Epithelial cell of esophagus (primary cell): ENCODE data around the gene PLIN5.

Source experiments
- DNase-seq: peaks from one replicate; pipeline ENCODE4 v3.0.0; 2010; ENCODE audit warnings: low read depth
- H3K4me3 ChIP-seq: 2 replicates; pipeline ENCODE4 v1.5.1; 2011; ENCODE audit warnings: mild to moderate bottlenecking, low read length, control low read depth
- TF ChIP-seq, protein P1 (sequence below): IDR thresholded peaks from 2 replicates; pipeline ENCODE4 v1.5.1; 2011; ENCODE audit warnings: low read depth, mild to moderate bottlenecking, low read length, control low read depth, inconsistent platforms; ENCODE audit not compliant: insufficient read depth; ENCODE audit errors: missing control alignments

Gene PLIN5

DNA sequence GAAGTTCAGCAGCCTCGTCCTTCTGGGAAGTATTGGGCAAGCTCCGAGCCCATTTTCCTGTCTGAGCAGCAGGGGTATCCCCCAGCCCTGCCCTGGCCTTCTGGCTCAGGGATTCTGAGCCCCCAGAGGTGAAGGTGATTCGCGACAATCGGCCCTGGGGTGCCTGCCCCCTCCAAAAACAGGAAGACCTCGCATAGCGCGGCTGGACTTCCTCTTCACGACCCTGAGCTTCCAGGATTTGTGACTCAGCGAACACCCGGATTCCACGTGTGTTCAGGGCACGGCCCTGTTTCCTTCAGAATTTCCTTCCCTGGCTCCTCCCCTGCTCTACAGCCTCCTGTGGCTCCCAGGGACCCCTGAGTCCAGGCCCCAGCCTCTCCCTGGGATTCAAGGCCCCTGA lies 24.5 kb upstream of the PLIN5 start, which contains the start of gene SEMA6B:
Gene SEMA6B, minus strand, starts transcription at position 116 of the 400 bp plus-strand sequence. CDS start 1,227 bp downstream, outside the sequence.
- no peak for DNase-seq
- TF ChIP-seq, protein P1, sequence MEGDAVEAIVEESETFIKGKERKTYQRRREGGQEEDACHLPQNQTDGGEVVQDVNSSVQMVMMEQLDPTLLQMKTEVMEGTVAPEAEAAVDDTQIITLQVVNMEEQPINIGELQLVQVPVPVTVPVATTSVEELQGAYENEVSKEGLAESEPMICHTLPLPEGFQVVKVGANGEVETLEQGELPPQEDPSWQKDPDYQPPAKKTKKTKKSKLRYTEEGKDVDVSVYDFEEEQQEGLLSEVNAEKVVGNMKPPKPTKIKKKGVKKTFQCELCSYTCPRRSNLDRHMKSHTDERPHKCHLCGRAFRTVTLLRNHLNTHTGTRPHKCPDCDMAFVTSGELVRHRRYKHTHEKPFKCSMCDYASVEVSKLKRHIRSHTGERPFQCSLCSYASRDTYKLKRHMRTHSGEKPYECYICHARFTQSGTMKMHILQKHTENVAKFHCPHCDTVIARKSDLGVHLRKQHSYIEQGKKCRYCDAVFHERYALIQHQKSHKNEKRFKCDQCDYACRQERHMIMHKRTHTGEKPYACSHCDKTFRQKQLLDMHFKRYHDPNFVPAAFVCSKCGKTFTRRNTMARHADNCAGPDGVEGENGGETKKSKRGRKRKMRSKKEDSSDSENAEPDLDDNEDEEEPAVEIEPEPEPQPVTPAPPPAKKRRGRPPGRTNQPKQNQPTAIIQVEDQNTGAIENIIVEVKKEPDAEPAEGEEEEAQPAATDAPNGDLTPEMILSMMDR, result no peak
- H3K4me3 ChIP-seq, result no peak within 1 kb of the TSS

DNA sequence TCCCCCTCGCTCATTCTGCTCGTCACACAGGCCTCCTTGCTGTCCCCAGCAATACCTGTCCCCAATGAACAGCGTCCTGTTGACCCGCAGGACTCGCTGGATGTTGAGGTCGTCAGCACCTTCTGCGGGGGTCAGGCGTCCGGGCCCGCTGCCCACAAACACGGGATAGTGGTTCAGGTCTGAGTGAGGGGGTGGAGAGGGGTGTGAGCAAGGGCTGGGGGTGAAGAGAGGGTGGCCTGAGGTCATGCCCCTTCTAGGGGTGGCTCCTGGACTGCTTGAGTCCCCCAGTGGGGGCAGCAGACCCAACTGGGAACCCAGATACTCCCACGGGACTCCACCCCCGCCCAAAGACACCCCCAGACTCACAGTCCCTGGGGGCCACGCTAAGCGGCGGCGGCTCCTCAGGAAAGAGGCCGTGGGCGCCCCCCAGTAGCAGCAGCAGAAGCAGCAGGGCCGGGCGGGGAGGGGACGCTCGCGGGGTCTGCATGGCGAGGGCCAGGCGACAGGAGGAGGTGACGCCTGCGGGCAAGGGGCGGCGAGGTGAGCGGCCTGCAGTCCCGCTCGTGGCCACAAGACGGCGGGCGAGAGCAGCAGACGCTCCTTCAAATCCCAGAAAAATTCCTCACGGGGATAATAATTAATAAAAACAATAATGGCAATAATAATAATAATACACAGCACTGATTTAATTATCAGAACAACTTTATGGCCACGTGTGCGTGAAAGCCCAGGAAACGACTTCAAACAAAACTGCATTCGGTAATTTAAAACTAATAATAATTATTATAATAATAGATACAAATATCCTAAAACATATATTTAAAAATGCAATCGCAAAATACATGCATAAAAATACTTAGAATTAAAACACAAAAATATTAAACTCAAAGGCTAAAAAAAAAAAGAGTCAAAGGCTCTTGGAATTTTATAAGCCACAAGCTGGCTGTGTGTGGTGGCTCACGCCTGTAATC lies 23.2 kb upstream of the PLIN5 start:
- H3K4me3 ChIP-seq, result no peak overlapping the region
- no peak for DNase-seq
- TF ChIP-seq, protein P1, result peak; percentile 89

DNA sequence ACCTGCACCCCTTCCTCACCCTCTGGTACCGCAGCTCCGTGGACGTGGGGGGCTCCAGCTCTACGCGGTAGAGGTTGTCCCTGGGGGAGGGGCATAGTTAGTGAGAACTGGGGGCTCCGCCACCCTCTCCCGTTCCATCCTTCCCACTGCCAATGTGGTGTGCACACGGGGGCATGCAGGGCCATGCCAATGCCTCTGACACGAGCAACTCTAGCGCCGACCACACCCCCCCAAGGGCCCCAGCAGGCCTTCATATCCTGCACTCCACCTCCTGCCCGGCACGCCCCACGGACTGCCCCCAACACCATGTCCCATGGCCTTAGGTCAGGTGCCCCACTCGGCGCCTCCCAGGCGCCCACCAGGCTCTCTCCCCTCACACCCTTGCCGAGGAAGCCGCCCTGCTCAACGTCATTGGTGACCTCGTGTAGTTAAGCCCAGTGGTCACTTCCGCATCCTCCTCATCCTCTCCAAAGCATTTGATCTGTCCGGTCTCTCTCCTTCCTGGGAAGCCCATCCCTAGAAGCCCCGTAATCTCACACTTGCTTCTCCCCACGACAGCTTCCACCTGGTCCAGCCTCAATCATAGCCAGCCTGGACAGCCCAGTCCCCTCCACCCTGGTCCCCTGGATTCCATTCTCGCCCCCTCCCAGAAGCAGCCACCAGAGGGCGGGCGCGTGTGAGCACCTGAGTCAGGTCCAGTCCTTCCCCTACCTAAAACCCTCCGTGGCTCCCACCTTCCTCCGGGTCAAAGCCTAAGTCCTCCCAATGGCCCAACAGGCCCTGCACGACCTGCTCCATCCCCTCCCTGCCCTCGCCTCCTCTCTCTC lies 22.3 kb upstream of the PLIN5 start:
- TF ChIP-seq, protein P1, result peak; percentile 37
- H3K4me3 ChIP-seq, result no peak overlapping the region
- DNase-seq, result no peak

DNA sequence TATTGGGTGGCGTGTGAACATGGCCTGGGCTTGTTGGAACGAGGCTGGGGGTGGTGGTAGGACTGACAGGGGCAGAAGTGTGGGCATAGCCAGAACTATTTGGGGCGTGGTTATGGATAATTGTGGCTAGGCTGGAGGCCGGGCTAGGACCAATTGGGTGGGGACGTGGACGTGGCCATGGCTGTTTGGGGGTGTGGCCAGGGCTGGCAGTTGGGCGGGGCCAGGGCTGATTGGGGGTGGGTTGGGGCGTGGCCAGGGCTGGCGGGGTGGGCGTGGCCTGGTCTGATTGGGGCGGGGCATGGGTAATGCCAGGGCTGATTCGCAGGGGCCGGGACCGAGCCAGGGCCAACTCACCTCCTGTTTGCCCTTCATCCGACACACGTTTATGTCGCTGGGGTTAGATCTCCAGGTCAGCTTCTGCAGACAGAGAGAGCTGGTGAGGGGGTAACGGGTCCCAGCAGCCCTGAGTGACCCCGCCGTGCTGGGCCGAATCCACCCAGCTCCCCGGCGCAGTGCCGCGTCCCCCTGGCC lies 21.6 kb upstream of the PLIN5 start:
- H3K4me3 ChIP-seq, result no peak overlapping the region
- DNase-seq, result peak; percentile 33
- TF ChIP-seq, protein P1, result no peak

DNA sequence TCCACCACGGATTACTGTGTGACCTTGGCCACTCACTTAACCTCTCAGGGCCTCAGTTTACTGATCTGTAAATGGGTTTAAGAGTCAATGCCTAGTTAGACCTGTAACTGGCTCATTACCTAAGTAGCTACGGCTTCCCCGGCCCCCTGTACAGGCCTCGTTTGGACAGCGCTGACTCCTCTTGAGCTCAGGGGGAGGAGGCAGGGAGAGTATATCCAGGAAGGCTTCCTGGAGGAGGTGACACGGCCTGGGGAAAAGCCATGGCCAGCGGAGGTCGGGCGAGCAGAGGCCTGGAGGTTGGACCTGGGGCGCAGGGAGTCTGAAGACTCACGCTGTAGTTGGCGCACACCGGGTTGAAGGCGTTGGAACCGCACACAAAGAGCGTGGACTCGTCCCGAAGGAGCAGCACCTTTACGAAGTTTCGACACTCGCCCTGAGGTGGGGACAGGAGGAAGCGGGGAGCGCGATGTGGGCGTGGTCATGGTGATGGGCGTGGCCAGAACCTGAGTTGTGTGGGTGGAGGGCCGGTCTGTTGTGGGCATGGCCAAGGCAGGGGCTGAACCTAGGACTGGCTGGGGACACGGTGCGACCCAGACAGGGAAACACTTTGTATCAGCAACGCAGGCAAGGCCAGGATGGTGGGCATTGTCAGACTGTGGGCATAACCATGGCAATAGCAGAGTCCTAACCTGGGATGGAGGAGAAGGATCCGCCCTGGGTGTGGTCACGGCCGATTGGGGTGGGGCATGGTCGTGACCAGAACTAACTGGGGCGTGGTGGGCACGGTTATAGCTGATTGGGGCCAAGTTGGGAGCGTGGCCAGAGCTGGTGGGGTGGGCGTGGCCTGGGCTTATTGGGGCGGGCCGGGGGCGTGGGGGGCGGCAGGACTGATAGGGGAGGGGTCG lies 20.9 kb upstream of the PLIN5 start:
- no peak overlapping the region for H3K4me3 ChIP-seq
- TF ChIP-seq, protein P1, result no peak
- DNase-seq, result no peak

DNA sequence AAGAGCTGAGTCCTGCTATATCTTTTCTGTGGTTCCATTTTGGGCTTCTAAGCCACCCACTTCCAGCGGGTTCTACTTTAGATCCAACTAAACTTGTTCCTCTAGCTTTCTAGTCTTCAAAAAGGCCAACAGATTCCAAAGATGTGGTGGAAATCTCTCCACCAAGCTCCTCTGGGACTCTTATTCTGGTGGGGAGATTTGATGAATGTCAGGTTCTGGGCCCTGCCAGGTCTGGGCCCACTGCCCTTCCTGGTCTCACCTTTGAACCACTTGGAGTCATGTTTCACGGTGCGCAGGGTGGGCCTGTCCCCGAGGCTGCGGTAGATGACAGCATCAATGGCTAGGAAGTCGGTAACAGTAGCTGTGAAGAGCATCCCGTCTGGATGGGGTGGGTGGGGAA lies 19.7 kb upstream of the PLIN5 start:
- H3K4me3 ChIP-seq, result no peak overlapping the region
- DNase-seq, result no peak
- TF ChIP-seq, protein P1, result no peak
